ENCODE results near the gene R3HDM1. TPM values are rescaled to one million over a fixed set of nuclear protein-coding genes. Genes with fewer than 3 reads are reported as not detected.

R3HDM1 gene
- 3.4 and 6.2 TPM in 2 replicates for total RNA-seq

GRCh38 chr2:135531231-135532197, at the start of gene R3HDM1:
TSS of gene R3HDM1 (plus strand) at chr2:135531484. CDS start at chr2:135604846, 73,362 bp downstream.

DNA sequence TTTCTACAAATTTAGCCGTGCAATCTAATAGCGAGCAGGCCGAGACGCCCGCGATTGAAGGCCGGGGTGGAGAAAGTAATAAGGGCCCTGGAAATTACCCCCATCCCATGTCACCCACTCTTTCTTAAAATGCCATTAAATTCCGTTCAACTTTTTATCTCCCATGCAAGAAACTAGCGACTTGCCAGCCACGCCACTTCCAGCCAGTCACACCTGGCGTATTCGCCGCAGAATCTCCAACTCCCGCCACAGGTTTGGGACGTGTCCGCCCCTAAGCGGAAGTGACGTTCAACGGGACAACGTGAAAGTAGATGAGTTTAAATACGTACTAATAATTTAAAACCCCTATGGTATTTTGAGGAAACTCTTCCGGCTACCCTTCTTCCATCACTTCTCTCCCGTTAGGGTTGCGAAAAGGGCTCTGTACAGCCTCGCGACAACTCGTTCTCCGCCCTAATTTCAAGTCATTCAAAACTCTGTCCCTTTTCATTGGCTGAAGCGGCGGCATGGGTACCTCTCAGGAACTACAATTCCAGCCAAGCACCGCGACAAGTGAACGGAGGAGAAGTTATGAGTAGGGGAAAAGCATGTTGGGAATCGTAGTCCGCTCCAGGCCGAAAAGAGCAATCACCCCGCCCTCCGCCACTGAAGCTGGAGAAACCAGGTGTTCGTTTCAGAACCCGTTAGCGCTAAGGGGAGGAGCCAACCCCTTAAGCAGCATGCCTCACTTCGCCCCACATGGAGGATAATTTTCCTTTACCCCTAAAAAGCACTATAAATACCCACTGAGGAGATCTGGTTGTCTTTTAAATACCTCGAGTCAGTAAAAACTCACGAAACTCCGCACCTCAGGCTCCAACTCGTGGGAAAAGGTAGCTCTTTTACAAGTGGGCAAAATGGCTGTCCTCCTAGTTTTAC, 712 bp upstream of the R3HDM1 start, which contains the start of gene ZRANB3:
TSS of gene ZRANB3 (minus strand) at position 906 of the 918 bp plus-strand sequence.

GRCh38 chr2:135741395-135742324, 210.4 kb downstream of the R3HDM1 start, which contains the start of gene UBXN4:
TSS of gene UBXN4 (plus strand) at chr2:135741855. CDS start at chr2:135741930, 75 bp downstream.

Other genes with a start within 250 kb of the R3HDM1 start
- gene ZRANB3, start 266 bp upstream of the R3HDM1 start, total RNA-seq = 3.3 and 6.0 TPM in 2 replicates
- 60.4 and 69.6 TPM in 2 replicates for gene UBXN4, start 210.4 kb downstream of the R3HDM1 start, total RNA-seq